ENCODE data around the gene EML4. TPM values are rescaled to one million over a fixed set of nuclear protein-coding genes. Genes with fewer than 3 reads are reported as not detected.

EML4 gene
- total and polyA plus RNA-seq, 2 of the 13 experiments (the other 11 are each of a cell fraction or from before 2014, with no cell fraction given), result 243 to 476 TPM

- TF ChIP-seq GPBP1L1 (CRISPR knock-in tag; IDR thresholded peaks at IDR 0.05), result no peak
- peak; percentile 36; the same call in 1 of the 2 replicates for TF ChIP-seq MTA1 (CRISPR knock-in tag; IDR thresholded peaks at IDR 0.05; ENCODE audit: borderline replicate concordance)
- TF ChIP-seq ZNF260 (CRISPR knock-in tag; IDR thresholded peaks at IDR 0.05; ENCODE audit: borderline replicate concordance, low read depth), result no peak
- 0 out of 2 replicates have a peak, but pooled peaks have one; percentile 13 for TF ChIP-seq ZBTB49 (CRISPR knock-in tag; IDR thresholded peaks at IDR 0.05; ENCODE audit: borderline replicate concordance)
- TF ChIP-seq ZNF263 (CRISPR knock-in tag; IDR thresholded peaks at IDR 0.05), result no peak; the same call in 1 of the 2 replicates
- TF ChIP-seq PAX8 (CRISPR knock-in tag; IDR thresholded peaks at IDR 0.05; ENCODE audit: borderline replicate concordance), result no peak
- TF ChIP-seq NCOA5 (CRISPR knock-in tag; IDR thresholded peaks at IDR 0.05), result 0 out of 2 replicates have a peak, but pooled peaks have one; percentile 54
- TF ChIP-seq ZFP36L1 (CRISPR knock-in tag; IDR thresholded peaks at IDR 0.05), result no peak
- no peak for TF ChIP-seq ZNF639 (CRISPR knock-in tag; conservative IDR thresholded peaks at IDR 0.05)
- 0 out of 2 replicates have a peak, but pooled peaks have one; percentile 63 for TF ChIP-seq ZNF318 (CRISPR knock-in tag; IDR thresholded peaks at IDR 0.05)
- TF ChIP-seq, protein P1, sequence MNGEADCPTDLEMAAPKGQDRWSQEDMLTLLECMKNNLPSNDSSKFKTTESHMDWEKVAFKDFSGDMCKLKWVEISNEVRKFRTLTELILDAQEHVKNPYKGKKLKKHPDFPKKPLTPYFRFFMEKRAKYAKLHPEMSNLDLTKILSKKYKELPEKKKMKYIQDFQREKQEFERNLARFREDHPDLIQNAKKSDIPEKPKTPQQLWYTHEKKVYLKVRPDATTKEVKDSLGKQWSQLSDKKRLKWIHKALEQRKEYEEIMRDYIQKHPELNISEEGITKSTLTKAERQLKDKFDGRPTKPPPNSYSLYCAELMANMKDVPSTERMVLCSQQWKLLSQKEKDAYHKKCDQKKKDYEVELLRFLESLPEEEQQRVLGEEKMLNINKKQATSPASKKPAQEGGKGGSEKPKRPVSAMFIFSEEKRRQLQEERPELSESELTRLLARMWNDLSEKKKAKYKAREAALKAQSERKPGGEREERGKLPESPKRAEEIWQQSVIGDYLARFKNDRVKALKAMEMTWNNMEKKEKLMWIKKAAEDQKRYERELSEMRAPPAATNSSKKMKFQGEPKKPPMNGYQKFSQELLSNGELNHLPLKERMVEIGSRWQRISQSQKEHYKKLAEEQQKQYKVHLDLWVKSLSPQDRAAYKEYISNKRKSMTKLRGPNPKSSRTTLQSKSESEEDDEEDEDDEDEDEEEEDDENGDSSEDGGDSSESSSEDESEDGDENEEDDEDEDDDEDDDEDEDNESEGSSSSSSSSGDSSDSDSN (CRISPR knock-in tag; IDR thresholded peaks at IDR 0.05), result peak; percentile 8; the same call in 1 of the 2 replicates
- no peak for TF ChIP-seq RAD51 (IDR thresholded peaks at IDR 0.05; ENCODE audit: borderline replicate concordance)
Measured at GRCh38 chr2:42337846-42338566, 168.9 kb downstream of the EML4 start (continued).

Data from HepG2 (cell line).